Activated T-helper 1 cell treated with anti-CD3 and anti-CD28 coated beads, Interleukin-12 subunit alpha, Interleukin-12 subunit beta, Interleukin-2, Interleukin-4 antibody, amounts not matched to agents 30 ng/mL and 10 ng/mL and 1 ng/mL, durations not matched to agents 14 hours and 24 hours and 36 hours (primary cell): ENCODE data around the gene PPHLN1. TPM values are rescaled to one million over a fixed set of nuclear protein-coding genes. Genes with fewer than 3 reads are reported as not detected.
A peak's percentile ranks its signal among the peaks of the same experiment; 100 is the strongest.

ENCODE experiments used
- DNase-seq: peaks from one replicate; pipeline ENCODE4 v3.0.0; 2021; ENCODE audit warnings: low spot score
- H3K27ac Mint-ChIP-seq: one replicate; pipeline ENCODE4 v1.8.0; 2021; ENCODE audit warnings: mild to moderate bottlenecking, mixed read lengths
- H3K27me3 Mint-ChIP-seq: one replicate; pipeline ENCODE4 v1.8.0; 2022; ENCODE audit warnings: mild to moderate bottlenecking, moderate library complexity, mixed read lengths; ENCODE audit not compliant: insufficient read depth
- H3K36me3 Mint-ChIP-seq: one replicate; pipeline ENCODE4 v1.8.0; 2021; ENCODE audit warnings: low read depth, mixed read lengths
- H3K4me1 Mint-ChIP-seq: one replicate; pipeline ENCODE4 v1.8.0; 2021; ENCODE audit warnings: low read depth, mixed read lengths
- H3K4me3 Mint-ChIP-seq: one replicate; pipeline ENCODE4 v1.8.0; 2021; ENCODE audit warnings: mild to moderate bottlenecking, moderate library complexity, mixed read lengths
- H3K9me3 Mint-ChIP-seq: one replicate; pipeline ENCODE4 v1.8.0; 2021; ENCODE audit warnings: mixed read lengths
- intact Hi-C: fragments of 100-400 bp; cut with micrococcal nuclease; formaldehyde crosslinking; loops from one replicate; pipeline ENCODE4 v1.15.1; 2024
- total RNA-seq: library from RNA; stranded (reverse); gene quantifications from 2 replicates; pipeline ENCODE4 v1.2.3, GENCODE V29; 2022

Gene PPHLN1
- total RNA-seq, 1 donor from 2014 or later, result 90.1 TPM

GRCh38 chr12:42394429-42394828 is 68.5 kb downstream of the PPHLN1 start:
- no peaks in the 10 kb centered on the region for H3K9me3 Mint-ChIP-seq
- H3K4me3 Mint-ChIP-seq, result no peak overlapping the region
- no peak overlapping the region for H3K27ac Mint-ChIP-seq
- DNase-seq, result no peak
- intact Hi-C loops, result no loop called here
- H3K36me3 Mint-ChIP-seq, result peaks cover 16% of the 10 kb centered on the region
- H3K27me3 Mint-ChIP-seq, result no peaks in the 10 kb centered on the region
- H3K4me1 Mint-ChIP-seq, result peaks cover 9% of the 10 kb centered on the region

GRCh38 chr12:42396473-42397259 is 70.7 kb downstream of the PPHLN1 start:
- intact Hi-C loops, result no loop called here
- Mint-ChIP-seq H3K9me3 (no peaks in the 10 kb centered on the region), H3K4me3 (no peak overlapping the region), H3K4me1 (peaks cover 9% of the 10 kb centered on the region), H3K27me3 (no peaks in the 10 kb centered on the region), H3K27ac (peak overlapping the region; percentile 44), H3K36me3 (peaks cover 13% of the 10 kb centered on the region)
- no peak for DNase-seq

- no peaks in the 10 kb centered on the region for H3K27me3 Mint-ChIP-seq
- no peaks in the 10 kb centered on the region for H3K9me3 Mint-ChIP-seq
- H3K4me1 Mint-ChIP-seq, result peaks cover 6% of the 10 kb centered on the region
- peaks cover 13% of the 10 kb centered on the region for H3K36me3 Mint-ChIP-seq
- DNase-seq, result no peak
- H3K27ac Mint-ChIP-seq, result no peak overlapping the region
- no peak overlapping the region for H3K4me3 Mint-ChIP-seq
- intact Hi-C loops, result no loop called here
Observed at GRCh38 chr12:42402821-42403411, 76.9 kb downstream of the PPHLN1 start.

- no peaks in the 10 kb centered on the region for H3K27me3 Mint-ChIP-seq
- intact Hi-C loops, result no loop called here
- peaks cover 6% of the 10 kb centered on the region for H3K4me1 Mint-ChIP-seq
- H3K9me3 Mint-ChIP-seq, result no peaks in the 10 kb centered on the region
- H3K36me3 Mint-ChIP-seq, result peaks cover 11% of the 10 kb centered on the region
- H3K27ac Mint-ChIP-seq, result no peak overlapping the region
- no peak for DNase-seq
- H3K4me3 Mint-ChIP-seq, result no peak overlapping the region
Observed at GRCh38 chr12:42407306-42407705, 81.3 kb downstream of the PPHLN1 start.

- no peaks in the 10 kb centered on the region for H3K9me3 Mint-ChIP-seq
- H3K27me3 Mint-ChIP-seq, result no peaks in the 10 kb centered on the region
- intact Hi-C loops, result no loop called here
- no peak for DNase-seq
- no peak overlapping the region for H3K27ac Mint-ChIP-seq
- H3K4me1 Mint-ChIP-seq, result peaks cover 6% of the 10 kb centered on the region
- H3K4me3 Mint-ChIP-seq, result no peak overlapping the region
- H3K36me3 Mint-ChIP-seq, result peaks cover 18% of the 10 kb centered on the region
Observed at GRCh38 chr12:42409471-42409870, 83.5 kb downstream of the PPHLN1 start.

- no peak overlapping the region for H3K27ac Mint-ChIP-seq
- intact Hi-C loops, result no loop called here
- H3K36me3 Mint-ChIP-seq, result peaks cover 14% of the 10 kb centered on the region
- no peaks in the 10 kb centered on the region for H3K9me3 Mint-ChIP-seq
- peaks cover 4% of the 10 kb centered on the region for H3K4me1 Mint-ChIP-seq
- no peaks in the 10 kb centered on the region for H3K27me3 Mint-ChIP-seq
- no peak overlapping the region for H3K4me3 Mint-ChIP-seq
- DNase-seq, result no peak
Observed at GRCh38 chr12:42410340-42410739, 84.4 kb downstream of the PPHLN1 start.

GRCh38 chr12:42420395-42420794 is 94.4 kb downstream of the PPHLN1 start:
- Mint-ChIP-seq H3K4me3 (no peak overlapping the region), H3K4me1 (peaks cover 6% of the 10 kb centered on the region), H3K27ac (no peak overlapping the region), H3K36me3 (peaks cover 4% of the 10 kb centered on the region), H3K27me3 (no peaks in the 10 kb centered on the region), H3K9me3 (no peaks in the 10 kb centered on the region)
- no peak for DNase-seq
- intact Hi-C loops, result no loop called here

- H3K36me3 Mint-ChIP-seq, result peaks cover 2% of the 10 kb centered on the region
- H3K9me3 Mint-ChIP-seq, result no peaks in the 10 kb centered on the region
- peaks cover 19% of the 10 kb centered on the region for H3K4me1 Mint-ChIP-seq
- no peak overlapping the region for H3K4me3 Mint-ChIP-seq
- DNase-seq, result no peak
- intact Hi-C loops, result no loop called here
- H3K27me3 Mint-ChIP-seq, result no peaks in the 10 kb centered on the region
- no peak overlapping the region for H3K27ac Mint-ChIP-seq
Observed at GRCh38 chr12:42421844-42422779, 96.1 kb downstream of the PPHLN1 start.

GRCh38 chr12:42422785-42423184 is 96.8 kb downstream of the PPHLN1 start:
- Mint-ChIP-seq H3K27me3 (no peaks in the 10 kb centered on the region), H3K9me3 (no peaks in the 10 kb centered on the region), H3K36me3 (peaks cover 2% of the 10 kb centered on the region), H3K27ac (no peak overlapping the region), H3K4me3 (no peak overlapping the region), H3K4me1 (peaks cover 19% of the 10 kb centered on the region)
- intact Hi-C loops, result no loop called here
- DNase-seq, result no peak

GRCh38 chr12:42426746-42427145 is 100.8 kb downstream of the PPHLN1 start:
- Mint-ChIP-seq H3K27me3 (no peaks in the 10 kb centered on the region), H3K9me3 (no peaks in the 10 kb centered on the region), H3K36me3 (peaks cover 14% of the 10 kb centered on the region), H3K27ac (no peak overlapping the region), H3K4me3 (no peak overlapping the region), H3K4me1 (peaks cover 13% of the 10 kb centered on the region)
- no peak for DNase-seq
- intact Hi-C loops, result no loop called here

- DNase-seq, result no peak
- Mint-ChIP-seq H3K4me3 (no peak overlapping the region), H3K27me3 (no peaks in the 10 kb centered on the region), H3K36me3 (peaks cover 22% of the 10 kb centered on the region), H3K9me3 (no peaks in the 10 kb centered on the region), H3K4me1 (peaks cover 13% of the 10 kb centered on the region), H3K27ac (no peak overlapping the region)
- intact Hi-C loops, result no loop called here
Observed at GRCh38 chr12:42428850-42429249, 102.9 kb downstream of the PPHLN1 start.

GRCh38 chr12:42432517-42433140 is 106.7 kb downstream of the PPHLN1 start:
- no peak overlapping the region for H3K4me3 Mint-ChIP-seq
- no peaks in the 10 kb centered on the region for H3K4me1 Mint-ChIP-seq
- H3K27ac Mint-ChIP-seq, result no peak overlapping the region
- no peak for DNase-seq
- H3K27me3 Mint-ChIP-seq, result no peaks in the 10 kb centered on the region
- no peaks in the 10 kb centered on the region for H3K9me3 Mint-ChIP-seq
- intact Hi-C loops, result no loop called here
- peaks cover 22% of the 10 kb centered on the region for H3K36me3 Mint-ChIP-seq
